Measurements from ENCODE around the gene MXRA7.

Gene MXRA7

DNA sequence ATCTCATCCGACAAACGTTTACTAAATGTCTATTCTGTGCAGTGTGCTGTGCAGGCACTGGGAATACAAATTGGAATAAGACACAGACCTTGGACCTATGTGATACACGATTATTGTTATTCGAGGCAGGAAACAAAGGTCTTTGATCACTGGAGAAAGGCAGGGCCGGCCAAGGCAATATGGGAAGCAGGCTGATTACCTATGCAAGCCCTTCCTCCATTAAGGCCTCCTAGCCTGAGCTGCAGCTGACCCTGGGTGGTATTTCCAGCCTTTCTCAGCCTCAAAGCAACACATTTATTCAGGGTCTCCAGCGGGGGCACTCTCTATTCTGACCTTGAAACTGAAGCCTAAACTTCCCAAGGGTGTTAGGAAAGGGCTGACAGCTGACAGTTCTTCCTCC is 80.6 kb downstream of the MXRA7 start:
- H3K9me3 ChIP-seq (ENCODE audit: control insufficient read depth, low read length), result no peaks in the 10 kb centered on the region
- no peak overlapping the region for H3K27ac ChIP-seq (ENCODE audit: low read depth, low read length, severe bottlenecking)
- WGBS, 2 experiments (ENCODE audit: insufficient coverage in 2 of 2), result 63 to 69% methylated on average over 5 to 6 of the region's 6 CpGs
- no peaks in the 10 kb centered on the region for H3K36me3 ChIP-seq (ENCODE audit: control insufficient read depth, insufficient read depth, low read length)
- H3K4me1 ChIP-seq (ENCODE audit: control insufficient read depth, insufficient read depth, low read length, poor library complexity, severe bottlenecking), result no peaks in the 10 kb centered on the region
- H3K4me3 ChIP-seq (ENCODE audit: extremely low read depth, insufficient read depth, low read length, poor library complexity, severe bottlenecking), result no peak overlapping the region

Data from mesodermal cell (in vitro differentiated cells).